ENCODE data around the gene RASGEF1C.

- TF ChIP-seq CTCF (IDR thresholded peaks at IDR 0.05) (no peak), POLR2A (IDR thresholded peaks at IDR 0.05) (no peak)
These were observed 78.6 kb downstream of the RASGEF1C start for GRCh38 chr5:180130291-180130869.

Measured in lower leg skin (tissue), 3 donors.